ENCODE results near the gene CSTPP1.

DNA sequence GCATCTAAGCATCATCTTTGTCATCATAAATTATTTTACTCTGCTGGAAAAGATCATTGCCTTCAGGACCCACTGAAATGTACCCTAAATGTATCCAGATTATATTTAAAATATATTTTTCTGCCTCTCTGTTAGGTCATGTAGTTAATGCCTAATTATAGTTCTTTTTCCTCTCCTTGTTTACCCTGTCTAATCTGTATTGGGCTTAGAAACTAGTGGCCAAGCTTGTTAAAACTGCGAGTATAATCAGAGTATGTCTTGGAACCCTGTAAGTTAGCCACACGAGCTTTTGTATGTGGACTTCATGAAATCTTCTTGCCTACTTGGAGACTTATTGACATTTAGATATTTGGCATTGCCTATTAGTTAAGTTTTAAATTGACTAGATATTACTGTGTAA, 184.5 kb downstream of the CSTPP1 start:
- TF ChIP-seq EZH2 (IDR thresholded peaks at IDR 0.05; ENCODE audit: borderline replicate concordance, insufficient read depth, low read length, poor library complexity, severe bottlenecking) (no peak), POLR2AphosphoS5 (IDR thresholded peaks at IDR 0.05) (no peak), EP300 (conservative IDR thresholded peaks at IDR 0.05; ENCODE audit: poor library complexity, severe bottlenecking) (no peak)
- TF ChIP-seq, protein P1, sequence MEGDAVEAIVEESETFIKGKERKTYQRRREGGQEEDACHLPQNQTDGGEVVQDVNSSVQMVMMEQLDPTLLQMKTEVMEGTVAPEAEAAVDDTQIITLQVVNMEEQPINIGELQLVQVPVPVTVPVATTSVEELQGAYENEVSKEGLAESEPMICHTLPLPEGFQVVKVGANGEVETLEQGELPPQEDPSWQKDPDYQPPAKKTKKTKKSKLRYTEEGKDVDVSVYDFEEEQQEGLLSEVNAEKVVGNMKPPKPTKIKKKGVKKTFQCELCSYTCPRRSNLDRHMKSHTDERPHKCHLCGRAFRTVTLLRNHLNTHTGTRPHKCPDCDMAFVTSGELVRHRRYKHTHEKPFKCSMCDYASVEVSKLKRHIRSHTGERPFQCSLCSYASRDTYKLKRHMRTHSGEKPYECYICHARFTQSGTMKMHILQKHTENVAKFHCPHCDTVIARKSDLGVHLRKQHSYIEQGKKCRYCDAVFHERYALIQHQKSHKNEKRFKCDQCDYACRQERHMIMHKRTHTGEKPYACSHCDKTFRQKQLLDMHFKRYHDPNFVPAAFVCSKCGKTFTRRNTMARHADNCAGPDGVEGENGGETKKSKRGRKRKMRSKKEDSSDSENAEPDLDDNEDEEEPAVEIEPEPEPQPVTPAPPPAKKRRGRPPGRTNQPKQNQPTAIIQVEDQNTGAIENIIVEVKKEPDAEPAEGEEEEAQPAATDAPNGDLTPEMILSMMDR (IDR thresholded peaks at IDR 0.05; ENCODE audit: poor library complexity, severe bottlenecking), result no peak
